NCI-H1092 treated with DMSO at 0.1 percent for 48 hours (cell line): ENCODE data around the gene ABCG2.
"Not testable (repeated sequence)": the region's sequence is repeated elsewhere in the genome, so short reads cannot be mapped to it uniquely, and the experiment has no call there.

Experiments
- DNase-seq: peaks from one replicate; lab custom pipeline; 2025; lab: John Stamatoyannopoulos, UW

The ABCG2 gene

GRCh38 chr4:88109123-88109881 lies 49.1 kb downstream of the ABCG2 start:
- DNase-seq = no peak

GRCh38 chr4:88108747-88109122 lies 49.7 kb downstream of the ABCG2 start:
- no peak for DNase-seq

- DNase-seq = not testable (repeated sequence)
Observed at GRCh38 chr4:88108108-88108465, 50.4 kb downstream of the ABCG2 start.

- DNase-seq = no peak
Observed at GRCh38 chr4:88107406-88108107, 50.9 kb downstream of the ABCG2 start.

- DNase-seq = no peak
Observed at GRCh38 chr4:88106205-88106604, 52.2 kb downstream of the ABCG2 start.

- DNase-seq = no peak
Observed at GRCh38 chr4:88104902-88105610, 53.4 kb downstream of the ABCG2 start.

GRCh38 chr4:88102026-88102425 lies 56.4 kb downstream of the ABCG2 start:
- no peak for DNase-seq

- DNase-seq = no peak
Observed at GRCh38 chr4:88101165-88101564, 57.3 kb downstream of the ABCG2 start.

- DNase-seq = no peak
Observed at GRCh38 chr4:88098993-88099752, 59.3 kb downstream of the ABCG2 start.

- DNase-seq = no peak
Observed at GRCh38 chr4:88097781-88098180, 60.7 kb downstream of the ABCG2 start.

- DNase-seq = no peak
Observed at GRCh38 chr4:88097301-88097700, 61.1 kb downstream of the ABCG2 start.

- DNase-seq = no peak
Observed at GRCh38 chr4:88093874-88094273, 64.6 kb downstream of the ABCG2 start.

GRCh38 chr4:88091378-88091777 lies 67.1 kb downstream of the ABCG2 start:
- no peak for DNase-seq

- no peak for DNase-seq
Observed at GRCh38 chr4:88090898-88091297, 67.5 kb downstream of the ABCG2 start.

- DNase-seq = no peak
Observed at GRCh38 chr4:88087004-88087403, 71.4 kb downstream of the ABCG2 start.

GRCh38 chr4:88080626-88081025 lies 77.8 kb downstream of the ABCG2 start:
- no peak for DNase-seq

- no peak for DNase-seq
Observed at GRCh38 chr4:88078579-88078978, 79.9 kb downstream of the ABCG2 start.

- DNase-seq = no peak
Observed at GRCh38 chr4:88077911-88078524, 80.4 kb downstream of the ABCG2 start.

- DNase-seq = no peak
Observed at GRCh38 chr4:88075336-88075735, 83.1 kb downstream of the ABCG2 start.

GRCh38 chr4:88070031-88070430 lies 88.4 kb downstream of the ABCG2 start:
- DNase-seq = no peak

- no peak for DNase-seq
Observed at GRCh38 chr4:88064410-88064809, 94.0 kb downstream of the ABCG2 start.
